Peyer's patch (tissue), 4 donors: ENCODE results near the gene SYT10.

ENCODE experiments used
- CTCF ChIP-seq, 6 experiments: fragments of 450-650 bp in 4 of 6; fragments of 200-600 bp in 2 of 6; sonication (generic) in 1 of 6; IDR thresholded peaks; one replicate each; pipeline ENCODE4 v1.5.1; 2017 to 2019; ENCODE audit warnings: antibody characterized with exemption in 6 of 6, mild to moderate bottlenecking in 3 of 6, moderate library complexity in 1 of 6
- POLR2A ChIP-seq, 2 donors: fragments of 450-650 bp; IDR thresholded peaks; one replicate each; pipeline ENCODE4 v1.5.1; 2017; ENCODE audit warnings: antibody characterized with exemption in 2 of 2, mild to moderate bottlenecking in 2 of 2, moderate library complexity in 2 of 2

GRCh38 chr12:33429468-33429867 lies 10.2 kb downstream of the SYT10 start:
- no peak for TF ChIP-seq CTCF (IDR thresholded peaks at IDR 0.05)
- TF ChIP-seq POLR2A (IDR thresholded peaks at IDR 0.05): no peak
